OCI-LY1 (cell line): ENCODE data around the gene TP73.

Experiments
- CTCF ChIP-seq: fragments of 200-600 bp; sonication (generic), shearing (Covaris generic); IDR thresholded peaks from 2 replicates; pipeline ENCODE4 v1.5.1; 2017; ENCODE audit warnings: mild to moderate bottlenecking, antibody characterized with exemption, low read length, moderate library complexity, mixed read lengths
- EZH2 ChIP-seq: fragments of 200-600 bp; sonication (generic), shearing (Covaris generic); IDR thresholded peaks from 2 replicates; pipeline ENCODE4 v1.8.0; 2017; ENCODE audit warnings: borderline replicate concordance, mixed run types, mild to moderate bottlenecking, antibody characterized with exemption, low read length, moderate library complexity, mixed read lengths

DNA sequence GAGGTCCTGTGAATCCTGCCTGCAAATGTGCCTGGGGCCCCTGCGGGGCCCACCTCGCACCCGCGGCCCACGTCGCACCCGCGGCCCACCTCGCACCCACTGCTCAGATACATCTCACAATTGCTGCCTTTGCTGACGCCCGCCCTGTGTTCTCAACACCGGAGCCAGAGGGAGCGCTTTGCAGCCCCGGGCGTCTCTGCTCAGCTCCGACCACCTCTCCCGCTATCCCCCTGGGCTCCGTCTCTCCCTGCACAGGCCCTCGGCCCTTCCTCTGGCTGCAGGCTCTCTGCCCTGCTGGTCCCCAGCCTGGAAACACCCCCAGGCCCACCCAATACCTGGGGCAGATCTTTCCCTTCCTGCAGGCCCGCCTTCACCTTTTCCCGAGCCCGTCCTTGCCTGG lies 44.8 kb downstream of the TP73 start:
- no peak for TF ChIP-seq CTCF
- no peak for TF ChIP-seq EZH2
